GM21367 (cell line): ENCODE measurements around the gene ATP6V0A1.
"Not testable (repeated sequence)": the region's sequence is repeated elsewhere in the genome, so short reads cannot be mapped to it uniquely, and the experiment has no call there.

Source experiments
- ATAC-seq: cut with Tn5 transposase; IDR thresholded peaks from one replicate; pipeline ENCODE4 v1.9.1; 2021; ENCODE audit not compliant: unreplicated experiment

ATP6V0A1 gene

GRCh38 chr17:42436391-42436790 lies 22.3 kb upstream of the ATP6V0A1 start:
- no peak for ATAC-seq

DNA sequence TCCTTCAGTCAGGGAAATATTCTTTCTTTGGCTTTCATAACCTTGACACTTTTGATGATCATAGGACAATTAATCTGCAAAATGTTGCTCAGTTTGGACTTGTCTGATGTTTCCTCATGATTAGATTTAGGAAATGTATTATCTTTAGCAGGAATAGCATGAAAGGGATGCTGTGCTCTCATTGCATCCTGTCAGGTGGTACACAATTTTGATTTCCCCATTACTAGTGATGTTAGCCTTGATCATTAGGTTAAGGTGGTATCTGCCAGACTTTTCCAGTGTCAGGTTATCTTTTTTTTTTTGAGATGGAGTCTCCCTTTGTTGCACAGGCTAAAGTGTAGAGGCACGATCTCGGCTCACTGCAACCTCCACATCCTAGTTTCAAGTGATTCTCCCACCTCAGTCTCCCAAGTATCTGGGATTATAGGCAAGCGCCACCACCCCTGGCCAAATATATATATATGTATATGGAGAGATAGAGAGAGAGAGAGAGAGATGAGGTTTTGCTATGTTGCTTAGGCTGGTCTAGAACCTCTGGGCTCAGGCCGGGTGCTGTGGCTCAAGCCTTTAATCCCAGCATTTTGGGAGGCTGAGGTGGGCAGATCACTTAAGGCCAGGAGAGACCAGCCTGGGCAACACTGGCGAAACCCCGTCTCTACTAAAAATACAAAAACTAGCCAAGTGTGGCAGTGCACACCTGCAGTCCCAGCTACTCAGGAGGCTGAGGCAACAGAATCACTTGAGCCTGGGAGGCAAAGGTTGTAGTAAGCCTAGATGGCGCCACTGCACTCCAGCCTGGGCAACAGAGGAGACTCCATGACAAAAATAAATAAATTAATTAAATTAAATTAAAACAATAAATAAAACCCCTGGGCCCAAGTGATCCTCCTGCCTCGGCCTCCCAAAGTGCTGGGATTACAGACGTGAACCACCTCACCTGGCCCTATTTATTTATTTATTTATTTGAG lies 19.8 kb upstream of the ATP6V0A1 start:
- no peak for ATAC-seq

GRCh38 chr17:42441371-42442195 lies 17.1 kb upstream of the ATP6V0A1 start:
- no peak for ATAC-seq

GRCh38 chr17:42442196-42442565 lies 16.5 kb upstream of the ATP6V0A1 start:
- no peak for ATAC-seq

DNA sequence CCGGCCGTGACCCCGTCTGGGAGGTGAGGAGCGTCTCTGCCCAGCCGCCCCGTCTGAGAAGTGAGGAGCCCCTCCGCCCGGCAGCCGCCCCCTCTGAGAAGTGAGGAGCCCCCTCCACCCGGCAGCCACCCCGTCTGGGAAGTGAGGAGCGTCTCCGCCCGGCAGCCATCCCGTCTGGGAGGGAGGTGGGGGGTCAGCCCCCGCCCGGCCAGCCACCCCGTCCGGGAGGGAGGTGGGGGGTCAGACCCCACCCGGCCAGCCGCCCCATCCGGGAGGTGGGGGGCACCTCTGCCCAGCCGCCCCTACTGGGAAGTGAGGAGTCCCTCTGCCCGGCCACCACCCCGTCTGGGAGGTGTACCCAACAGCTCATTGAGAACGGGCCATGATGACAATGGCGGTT lies 9.5 kb upstream of the ATP6V0A1 start:
- not testable (repeated sequence) for ATAC-seq

DNA sequence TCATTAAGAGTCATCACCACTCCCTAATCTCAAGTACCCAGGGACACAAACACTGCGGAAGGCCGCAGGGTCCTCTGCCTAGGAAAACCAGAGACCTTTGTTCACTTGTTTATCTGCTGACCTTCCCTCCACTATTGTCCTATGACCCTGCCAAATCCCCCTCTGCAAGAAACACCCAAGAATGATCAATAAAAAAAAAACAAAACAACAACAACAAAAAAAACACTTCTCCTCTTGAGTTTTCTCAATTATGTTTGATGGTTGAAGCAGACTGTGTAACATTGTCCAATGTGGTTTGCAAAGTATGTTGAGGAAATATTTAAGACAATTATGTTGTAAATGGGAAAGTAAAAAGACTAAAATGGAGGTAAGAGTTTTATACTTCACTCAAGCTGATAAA lies 8.8 kb upstream of the ATP6V0A1 start:
- ATAC-seq: not testable (repeated sequence)

GRCh38 chr17:42451270-42451669 lies 7.4 kb upstream of the ATP6V0A1 start:
- ATAC-seq: not testable (repeated sequence)

DNA sequence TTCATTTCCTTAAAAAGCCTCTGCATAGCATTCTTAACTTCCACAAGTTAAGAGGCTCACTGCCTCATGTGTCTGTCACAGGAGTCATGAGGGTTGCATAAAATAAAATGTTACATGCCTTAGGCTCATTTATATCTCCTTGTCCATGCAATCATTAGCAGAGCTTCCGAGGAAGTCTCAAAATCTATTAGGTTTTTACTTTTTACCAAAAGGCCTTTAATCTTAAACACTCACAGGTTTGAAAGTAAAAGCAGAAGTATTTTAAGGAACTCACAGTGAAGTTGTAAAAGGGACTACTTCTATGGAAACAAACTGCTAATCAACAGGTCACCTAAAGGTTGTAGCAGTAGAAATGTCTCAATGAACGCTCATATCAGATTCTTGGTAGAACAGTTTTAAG lies 5.2 kb upstream of the ATP6V0A1 start:
- no peak for ATAC-seq

GRCh38 chr17:42454987-42455386 lies 3.7 kb upstream of the ATP6V0A1 start:
- ATAC-seq: not testable (repeated sequence)

- ATAC-seq: peak; percentile 32
Observed at GRCh38 chr17:42456223-42457106, 2.2 kb upstream of the ATP6V0A1 start.

DNA sequence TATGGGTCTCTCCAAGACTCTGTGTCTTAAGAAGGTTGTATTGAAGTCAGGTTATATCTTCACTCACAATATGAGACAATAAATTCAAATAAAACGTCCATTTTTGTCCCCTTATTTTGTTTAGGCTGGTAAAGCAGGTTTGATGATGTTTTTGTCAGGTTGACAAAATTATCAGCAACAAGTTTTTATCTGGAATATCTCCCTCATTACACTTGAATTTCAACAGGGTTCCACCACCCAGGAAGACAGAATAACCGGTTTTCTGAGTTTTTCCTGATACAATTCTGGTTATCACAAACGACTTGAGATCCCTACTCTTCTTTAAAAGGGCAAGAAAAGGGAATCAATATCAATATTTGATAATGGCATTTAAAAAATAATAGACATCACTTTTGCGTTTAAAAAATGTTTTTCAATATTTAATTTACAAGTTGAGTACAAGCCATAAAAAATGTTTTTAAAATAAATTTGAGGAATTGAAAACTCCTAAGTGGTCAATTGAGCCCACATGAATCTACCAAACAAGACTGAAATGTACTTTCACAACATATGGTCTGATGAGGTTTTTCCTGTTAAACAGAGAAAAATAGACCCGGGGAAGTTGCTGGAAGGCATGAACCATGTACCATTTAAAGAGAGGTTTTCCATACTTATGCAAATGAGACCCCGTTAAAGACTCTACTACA lies 1.4 kb upstream of the ATP6V0A1 start:
- ATAC-seq: no peak

- no peak for ATAC-seq
Observed at GRCh38 chr17:42459256-42459800, 650 bp downstream of the ATP6V0A1 start.

- no peak for ATAC-seq
Observed at GRCh38 chr17:42459801-42460281, 1.2 kb downstream of the ATP6V0A1 start.

DNA sequence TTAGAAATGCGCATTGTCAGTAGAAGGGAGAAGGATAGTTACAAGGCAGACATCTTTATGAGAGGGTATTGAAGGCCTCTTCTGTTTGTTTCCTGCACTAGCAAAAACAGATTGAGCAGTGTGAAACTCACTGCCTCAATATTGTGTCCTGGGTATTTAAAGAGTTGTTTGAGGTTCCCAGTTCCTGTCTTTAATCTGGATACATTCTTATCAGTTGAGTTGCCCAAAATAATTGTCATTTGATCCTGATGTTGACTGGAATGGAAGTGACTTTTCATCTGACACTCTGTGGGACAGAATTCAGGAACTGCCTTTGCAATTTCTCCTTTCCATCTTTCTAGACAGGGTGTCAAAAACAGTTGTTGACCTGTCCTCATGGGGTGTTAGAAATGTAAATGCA lies 1.7 kb downstream of the ATP6V0A1 start:
- no peak for ATAC-seq

DNA sequence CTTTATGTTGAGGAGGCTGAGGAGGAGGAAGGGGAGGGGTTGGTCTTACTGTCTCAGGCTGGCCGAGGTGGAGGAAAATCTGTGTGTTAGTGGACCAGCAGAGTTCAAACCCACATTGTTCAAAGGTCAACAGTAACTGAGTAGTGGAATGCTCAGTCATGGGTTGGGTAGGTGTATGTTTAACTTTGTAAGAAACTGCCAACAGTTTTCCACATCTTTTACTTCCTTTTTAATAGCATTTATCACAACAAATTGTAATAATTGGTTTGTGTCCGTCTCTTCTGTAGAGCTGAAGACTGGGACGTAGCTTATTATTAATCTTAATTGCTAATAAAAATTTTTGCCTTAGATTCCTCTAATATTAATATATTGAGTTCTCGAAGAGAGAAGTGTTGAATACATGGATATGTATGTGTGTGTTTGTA lies 5.3 kb downstream of the ATP6V0A1 start:
- no peak for ATAC-seq

GRCh38 chr17:42467889-42468288 lies 9.2 kb downstream of the ATP6V0A1 start:
- no peak for ATAC-seq

DNA sequence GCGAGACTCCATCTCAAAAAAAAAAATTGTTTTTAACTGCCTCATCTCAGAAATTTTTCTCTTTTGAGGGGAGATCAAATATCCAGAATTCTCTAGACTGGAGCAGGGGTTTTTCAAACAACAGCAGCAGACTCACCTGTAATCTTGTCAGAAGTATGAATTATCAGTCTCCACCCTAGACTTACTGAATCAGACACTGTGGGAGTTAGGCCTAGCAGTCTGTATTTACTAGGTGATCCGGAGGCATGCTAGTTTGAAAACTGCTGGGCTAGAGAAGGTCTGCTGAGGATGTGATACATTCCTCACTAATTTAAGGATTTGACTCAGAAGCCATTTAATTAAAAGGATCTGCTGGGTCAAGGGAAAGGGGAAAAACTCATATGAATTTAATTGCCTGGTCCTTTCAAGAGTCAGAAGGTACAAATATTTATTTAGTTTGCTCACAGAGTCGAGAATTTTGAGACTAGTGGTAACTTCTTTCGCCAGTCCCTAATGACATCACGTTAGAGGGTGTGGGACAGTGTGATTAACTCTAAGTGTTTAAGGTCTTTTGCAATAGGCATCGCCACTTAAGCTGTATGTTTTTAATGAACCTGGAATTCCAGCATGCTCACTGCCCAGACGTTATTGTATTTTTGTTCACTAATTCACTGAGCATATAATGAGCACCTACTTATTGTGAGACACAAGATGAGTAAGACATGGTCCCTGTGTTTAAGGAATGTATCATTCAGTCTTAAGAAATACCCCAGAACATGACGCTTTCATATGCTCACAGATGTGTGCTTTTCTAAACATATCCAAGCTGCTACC lies 14.2 kb downstream of the ATP6V0A1 start:
- no peak for ATAC-seq

- no peak for ATAC-seq
Observed at GRCh38 chr17:42474276-42474675, 15.6 kb downstream of the ATP6V0A1 start.

GRCh38 chr17:42475121-42475520 lies 16.4 kb downstream of the ATP6V0A1 start:
- no peak for ATAC-seq
